HepG2 (cell line): ENCODE measurements around the gene PSORS1C1. TPM values are rescaled to one million over a fixed set of nuclear protein-coding genes. Genes with fewer than 3 reads are reported as not detected.

Source experiments
- E2F2 ChIP-seq: sonication (generic); formaldehyde crosslinking; IDR thresholded peaks from 2 replicates; pipeline ENCODE4 v1.4.0; 2020; ENCODE audit warnings: missing genetic modification reagents, borderline replicate concordance
- GLMP ChIP-seq: sonication (generic); formaldehyde crosslinking; IDR thresholded peaks from 2 replicates; pipeline ENCODE4 v1.9.0; 2021; ENCODE audit warnings: missing genetic modification reagents, mild to moderate bottlenecking, borderline replicate concordance
- HDAC6 ChIP-seq: fragments of 200-600 bp; sonication (generic); IDR thresholded peaks from 2 replicates; pipeline ENCODE4 v1.7.0; 2017; ENCODE audit warnings: mild to moderate bottlenecking, antibody characterized with exemption, low read length, low read depth
- JDP2 ChIP-seq: sonication (generic); formaldehyde crosslinking; IDR thresholded peaks from 2 replicates; pipeline ENCODE4 v1.8.1; 2022; ENCODE audit warnings: missing genetic modification reagents, borderline replicate concordance
- JUND ChIP-seq: sonication (generic); formaldehyde crosslinking; IDR thresholded peaks from 2 replicates; pipeline ENCODE4 v1.8.0; 2022; ENCODE audit warnings: mild to moderate bottlenecking, missing genetic modification reagents
- KLF12 ChIP-seq: sonication (generic); formaldehyde crosslinking; IDR thresholded peaks from 2 replicates; pipeline ENCODE4 v1.4.0; 2020; ENCODE audit warnings: missing genetic modification reagents, borderline replicate concordance
- KMT2B ChIP-seq: IDR thresholded peaks from 2 replicates; pipeline ENCODE4 v1.6.1; 2016; ENCODE audit warnings: missing genetic modification reagents, missing compliant biosample characterization
- SALL2 ChIP-seq: sonication (generic); formaldehyde crosslinking; IDR thresholded peaks from 2 replicates; pipeline ENCODE4 v1.8.1; 2023; ENCODE audit warnings: mild to moderate bottlenecking, missing genetic modification reagents, inconsistent platforms
- SNAPC2 ChIP-seq: sonication (generic); formaldehyde crosslinking; IDR thresholded peaks from 2 replicates; pipeline ENCODE4 v1.8.1; 2022; ENCODE audit warnings: mild to moderate bottlenecking, missing genetic modification reagents
- TCF7L2 ChIP-seq: IDR thresholded peaks from 2 replicates; pipeline ENCODE4 v1.6.1; 2011; ENCODE audit warnings: mild to moderate bottlenecking, low read depth, low read length, moderate library complexity
- ZBTB43 ChIP-seq: sonication (generic); formaldehyde crosslinking; conservative IDR thresholded peaks from 2 replicates; pipeline ENCODE4 v1.4.0; 2020; ENCODE audit warnings: missing genetic modification reagents
- ZFP36 ChIP-seq: fragments of 150-350 bp; IDR thresholded peaks from 2 replicates; pipeline ENCODE4 v1.6.1; 2018; ENCODE audit warnings: borderline replicate concordance, low read length, low read depth; ENCODE audit not compliant: partially characterized antibody
- ZFYVE20 ChIP-seq: sonication (generic); formaldehyde crosslinking; IDR thresholded peaks from 2 replicates; pipeline ENCODE4 v1.8.0; 2023; ENCODE audit warnings: low read depth, mild to moderate bottlenecking, moderate library complexity, missing genetic modification reagents, borderline replicate concordance
- ZNF121 ChIP-seq: sonication (generic); formaldehyde crosslinking; IDR thresholded peaks from 2 replicates; pipeline ENCODE4 v1.5.0; 2020; ENCODE audit warnings: mild to moderate bottlenecking, missing genetic modification reagents
- ZNF18 ChIP-seq: sonication (generic); formaldehyde crosslinking; IDR thresholded peaks from 2 replicates; pipeline ENCODE4 v1.8.0; 2022; ENCODE audit warnings: mild to moderate bottlenecking, missing genetic modification reagents; ENCODE audit not compliant: insufficient replicate concordance
- ZNF44 ChIP-seq: sonication (generic); formaldehyde crosslinking; IDR thresholded peaks from 2 replicates; pipeline ENCODE4 v1.5.1; 2020; ENCODE audit warnings: mild to moderate bottlenecking, missing genetic modification reagents
- ZNF724P ChIP-seq: sonication (generic); formaldehyde crosslinking; IDR thresholded peaks from 2 replicates; pipeline ENCODE4 v1.8.0; 2022; ENCODE audit warnings: missing genetic modification reagents, borderline replicate concordance
- polyA plus RNA-seq, 8 experiments: library from polyadenylated mRNA; depleted of rRNA in 3 of 8; stranded (reverse) in 7 of 8; unstranded in 1 of 8; fragments of >200 nt; fragmentation: Illumina TruSeq in 4 of 8; extraction: Trizol in 4 of 8; gene quantifications; 2 replicates each; pipeline versions ENCODE4 v1.2.1 to v1.2.3, GENCODE V29; 2011 to 2016; ENCODE audit warnings: low read depth in 4 of 8, missing spikeins in 1 of 8, mixed read lengths in 1 of 8; ENCODE audit not compliant: insufficient read depth in 1 of 8
- total RNA-seq, 5 experiments: library from RNA; depleted of rRNA; stranded (reverse); fragments of >200 nt; fragmentation: Illumina TruSeq; extraction: Trizol; gene quantifications; 2 replicates each; pipeline ENCODE4 v1.2.3, GENCODE V29; 2016; ENCODE audit warnings: low read depth in 1 of 5
- TF ChIP-seq, protein P1 (sequence below): fragments of 450-650 bp; IDR thresholded peaks from 2 replicates; pipeline ENCODE4 v1.6.1; 2017; ENCODE audit warnings: mild to moderate bottlenecking
- TF ChIP-seq, protein P2 (sequence below): sonication (generic); formaldehyde crosslinking; IDR thresholded peaks from 2 replicates; pipeline ENCODE4 v1.9.0; 2022; ENCODE audit warnings: low read depth, missing genetic modification reagents

The PSORS1C1 gene
- total and polyA plus RNA-seq, 2 of the 13 experiments (the other 11 are each of a cell fraction or from before 2014, with no cell fraction given): 0.01 to 0.02 TPM

DNA sequence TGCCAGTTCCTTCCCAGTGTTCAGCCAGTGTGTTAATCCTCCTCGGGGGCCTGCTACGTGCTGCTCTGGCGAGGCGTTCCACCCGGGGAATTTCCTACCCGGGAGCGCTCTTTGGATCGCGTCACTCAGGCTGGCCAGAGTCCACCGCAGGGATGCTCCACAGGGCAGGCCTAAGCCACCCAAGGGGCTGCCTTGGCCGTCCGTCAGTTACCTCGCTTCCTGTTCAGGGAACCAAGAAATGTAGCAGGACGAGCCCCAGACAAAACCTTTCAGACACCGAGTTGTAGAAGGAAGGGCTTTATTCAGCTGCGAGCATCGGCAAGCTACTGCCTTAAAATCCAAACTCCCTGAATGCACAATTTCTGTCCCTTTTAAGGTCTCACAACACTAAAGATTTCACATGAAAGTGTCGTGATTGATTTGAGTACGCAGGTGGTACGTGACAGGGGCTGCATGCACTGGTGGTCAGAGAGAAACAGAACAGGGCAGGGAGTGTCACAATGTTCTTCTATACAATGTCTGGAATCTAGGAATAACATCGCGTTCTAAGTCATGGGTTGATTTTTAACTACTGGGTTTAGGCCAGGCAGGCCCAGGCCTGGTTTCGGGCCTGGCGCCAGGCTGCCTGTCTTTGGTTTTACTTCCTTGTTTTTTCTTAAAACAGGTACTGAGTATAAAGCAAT is 71.6 kb downstream of the PSORS1C1 start (continued):
- TF ChIP-seq, protein P1, sequence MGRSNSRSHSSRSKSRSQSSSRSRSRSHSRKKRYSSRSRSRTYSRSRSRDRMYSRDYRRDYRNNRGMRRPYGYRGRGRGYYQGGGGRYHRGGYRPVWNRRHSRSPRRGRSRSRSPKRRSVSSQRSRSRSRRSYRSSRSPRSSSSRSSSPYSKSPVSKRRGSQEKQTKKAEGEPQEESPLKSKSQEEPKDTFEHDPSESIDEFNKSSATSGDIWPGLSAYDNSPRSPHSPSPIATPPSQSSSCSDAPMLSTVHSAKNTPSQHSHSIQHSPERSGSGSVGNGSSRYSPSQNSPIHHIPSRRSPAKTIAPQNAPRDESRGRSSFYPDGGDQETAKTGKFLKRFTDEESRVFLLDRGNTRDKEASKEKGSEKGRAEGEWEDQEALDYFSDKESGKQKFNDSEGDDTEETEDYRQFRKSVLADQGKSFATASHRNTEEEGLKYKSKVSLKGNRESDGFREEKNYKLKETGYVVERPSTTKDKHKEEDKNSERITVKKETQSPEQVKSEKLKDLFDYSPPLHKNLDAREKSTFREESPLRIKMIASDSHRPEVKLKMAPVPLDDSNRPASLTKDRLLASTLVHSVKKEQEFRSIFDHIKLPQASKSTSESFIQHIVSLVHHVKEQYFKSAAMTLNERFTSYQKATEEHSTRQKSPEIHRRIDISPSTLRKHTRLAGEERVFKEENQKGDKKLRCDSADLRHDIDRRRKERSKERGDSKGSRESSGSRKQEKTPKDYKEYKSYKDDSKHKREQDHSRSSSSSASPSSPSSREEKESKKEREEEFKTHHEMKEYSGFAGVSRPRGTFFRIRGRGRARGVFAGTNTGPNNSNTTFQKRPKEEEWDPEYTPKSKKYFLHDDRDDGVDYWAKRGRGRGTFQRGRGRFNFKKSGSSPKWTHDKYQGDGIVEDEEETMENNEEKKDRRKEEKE: no peak
- TF ChIP-seq ZFP36 (no peak), KLF12 (CRISPR knock-in tag) (no peak), E2F2 (CRISPR knock-in tag) (no peak), ZNF44 (CRISPR knock-in tag) (no peak), ZNF18 (peak; percentile 82), ZNF724P (CRISPR knock-in tag) (no peak), SNAPC2 (no peak; the same call in 1 of the 2 replicates), HDAC6 (no peak), JDP2 (CRISPR knock-in tag) (no peak), ZNF121 (0 out of 2 replicates have a peak, but pooled peaks have one; percentile 21), ZBTB43 (CRISPR knock-in tag) (no peak), GLMP (CRISPR knock-in tag) (no peak), TCF7L2 (no peak), KMT2B (CRISPR knock-in tag) (peak; percentile 80), SALL2 (CRISPR knock-in tag) (no peak), ZFYVE20 (CRISPR knock-in tag) (no peak), JUND (no peak)
- TF ChIP-seq, protein P2, sequence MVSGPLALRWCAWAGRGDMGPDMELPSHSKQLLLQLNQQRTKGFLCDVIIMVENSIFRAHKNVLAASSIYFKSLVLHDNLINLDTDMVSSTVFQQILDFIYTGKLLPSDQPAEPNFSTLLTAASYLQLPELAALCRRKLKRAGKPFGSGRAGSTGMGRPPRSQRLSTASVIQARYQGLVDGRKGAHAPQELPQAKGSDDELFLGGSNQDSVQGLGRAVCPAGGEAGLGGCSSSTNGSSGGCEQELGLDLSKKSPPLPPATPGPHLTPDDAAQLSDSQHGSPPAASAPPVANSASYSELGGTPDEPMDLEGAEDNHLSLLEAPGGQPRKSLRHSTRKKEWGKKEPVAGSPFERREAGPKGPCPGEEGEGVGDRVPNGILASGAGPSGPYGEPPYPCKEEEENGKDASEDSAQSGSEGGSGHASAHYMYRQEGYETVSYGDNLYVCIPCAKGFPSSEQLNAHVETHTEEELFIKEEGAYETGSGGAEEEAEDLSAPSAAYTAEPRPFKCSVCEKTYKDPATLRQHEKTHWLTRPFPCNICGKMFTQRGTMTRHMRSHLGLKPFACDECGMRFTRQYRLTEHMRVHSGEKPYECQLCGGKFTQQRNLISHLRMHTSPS: no peak
